Fibroblast of lung (primary cell): ENCODE results near the gene DIS3L2. TPM values are rescaled to one million over a fixed set of nuclear protein-coding genes. Genes with fewer than 3 reads are reported as not detected.

Experiments used
- DNase-seq, 2 donors: peaks; one replicate each; pipeline versions ENCODE4 v3.0.0 to v3.0.0-alpha.2; 2010; ENCODE audit warnings: low read depth in 2 of 2
- H2AFZ ChIP-seq: 2 replicates; pipeline ENCODE4 v1.5.1; 2012; ENCODE audit warnings: low read length, control low read depth, inconsistent platforms
- H3K27ac ChIP-seq: 2 replicates; pipeline ENCODE4 v1.5.1; 2011; ENCODE audit warnings: low read length, control low read depth; ENCODE audit not compliant: insufficient read depth
- H3K27me3 ChIP-seq: 2 replicates; pipeline ENCODE4 v1.5.1; 2011; ENCODE audit warnings: mild to moderate bottlenecking, low read length; ENCODE audit not compliant: control insufficient read depth, insufficient read depth
- H3K36me3 ChIP-seq: 2 replicates; pipeline ENCODE4 v1.5.1; 2011; ENCODE audit warnings: low read length; ENCODE audit not compliant: control insufficient read depth, insufficient read depth
- H3K4me1 ChIP-seq: 2 replicates; pipeline ENCODE4 v1.5.1; 2011; ENCODE audit warnings: low read length; ENCODE audit not compliant: control insufficient read depth, insufficient read depth; ENCODE audit errors: extremely low read depth
- H3K4me2 ChIP-seq: 2 replicates; pipeline ENCODE4 v1.5.1; 2011; ENCODE audit warnings: low read length, control low read depth; ENCODE audit not compliant: insufficient read depth; ENCODE audit errors: extremely low read depth
- H3K4me3 ChIP-seq, 4 experiments: fragments of 200-600 bp in 1 of 4; sonication (generic) in 1 of 4; replicated peaks in 1 of 4; 2 replicates each; pipeline ENCODE4 v1.5.1; 2011 to 2016; ENCODE audit warnings: low read length in 4 of 4, low read depth in 3 of 4, mild to moderate bottlenecking in 3 of 4, control low read depth in 2 of 4, inconsistent platforms in 1 of 4, mixed read lengths in 1 of 4; ENCODE audit not compliant: insufficient read depth in 1 of 4; ENCODE audit errors: control extremely low read depth in 1 of 4
- H3K79me2 ChIP-seq: 2 replicates; pipeline ENCODE4 v1.5.1; 2012; ENCODE audit warnings: mild to moderate bottlenecking, low read length, inconsistent platforms; ENCODE audit not compliant: control insufficient read depth, insufficient read depth
- H3K9ac ChIP-seq: 2 replicates; pipeline ENCODE4 v1.5.1; 2011; ENCODE audit warnings: mild to moderate bottlenecking, low read length, control low read depth; ENCODE audit not compliant: insufficient read depth
- H3K9me3 ChIP-seq: 2 replicates; pipeline ENCODE4 v1.5.1; 2012; ENCODE audit warnings: low read depth, low read length; ENCODE audit not compliant: control insufficient read depth, insufficient read depth
- H4K20me1 ChIP-seq: 2 replicates; pipeline ENCODE4 v1.5.1; 2011; ENCODE audit warnings: low read length; ENCODE audit not compliant: control insufficient read depth, insufficient read depth; ENCODE audit errors: extremely low read depth
- CTCF ChIP-seq, 2 donors: IDR thresholded peaks in 1 of 2; conservative IDR thresholded peaks in 1 of 2; 1 replicate in 1 of 2; 2 replicates in 1 of 2; pipeline ENCODE4 v1.5.1; 2011 to 2012; ENCODE audit warnings: low read length in 2 of 2, control low read depth in 1 of 2, inconsistent platforms in 1 of 2, low read depth in 1 of 2, mild to moderate bottlenecking in 1 of 2
- EZH2 ChIP-seq: IDR thresholded peaks from 2 replicates; pipeline ENCODE4 v1.5.1; 2012; ENCODE audit warnings: low read length, control low read depth, mild to moderate bottlenecking; ENCODE audit errors: missing control alignments
- polyA plus RNA-seq, 2 donors: library from polyadenylated mRNA; depleted of rRNA in 1 of 2; stranded (reverse) in 1 of 2; unstranded in 1 of 2; fragments of >200 nt; gene quantifications; 2 replicates each; pipeline ENCODE4 v1.2.1, GENCODE V29; 2011 to 2012; ENCODE audit warnings: missing spikeins in 1 of 2
- total RNA-seq: library from RNA; depleted of rRNA; stranded (reverse); fragments of >200 nt; gene quantifications from 2 replicates; pipeline ENCODE4 v1.2.1, GENCODE V29; 2014

The DIS3L2 gene
- total and polyA plus RNA-seq, 2 donors (not counting 1 experiment from before 2014, with no cell fraction given) = 5.2 to 15.2 TPM

DNA sequence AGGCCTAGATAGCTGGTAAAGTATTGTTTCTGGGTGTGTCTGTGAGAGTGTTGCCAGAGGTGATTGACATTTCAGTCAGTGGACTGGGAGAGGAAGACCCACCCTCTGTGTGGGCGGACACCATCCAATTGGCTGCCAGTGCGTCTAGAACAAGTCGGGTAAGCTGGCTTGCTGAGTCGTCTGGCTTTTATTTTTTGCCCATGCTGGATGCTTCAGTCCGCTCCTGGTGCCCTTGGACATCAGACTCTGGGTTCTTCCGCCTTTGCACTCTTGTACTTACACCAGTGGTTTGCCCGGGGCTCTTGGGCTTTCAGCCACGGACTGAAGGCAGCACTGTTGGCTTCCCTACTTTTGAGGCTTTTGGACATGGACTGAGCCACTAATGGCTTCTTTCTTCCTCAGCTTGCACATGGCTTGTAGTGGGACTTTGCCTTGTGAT is 24.3 kb downstream of the DIS3L2 start:
- H3K9ac ChIP-seq = no peak overlapping the region
- H3K9me3 ChIP-seq = no peaks in the 10 kb centered on the region
- peaks cover 1% of the 10 kb centered on the region for H3K79me2 ChIP-seq
- TF ChIP-seq CTCF (conservative IDR thresholded peaks at IDR 0.05 in 1 of 2, IDR thresholded peaks at IDR 0.05 in 1 of 2; ENCODE audit: low read depth in 1 of 2, low read length in 2 of 2) (no peak), EZH2 (no peak)
- H3K4me3 ChIP-seq = no peak overlapping the region
- no peak overlapping the region for H3K4me2 ChIP-seq
- no peaks in the 10 kb centered on the region for H3K4me1 ChIP-seq
- H3K27me3 ChIP-seq = no peaks in the 10 kb centered on the region
- H3K36me3 ChIP-seq = no peaks in the 10 kb centered on the region
- H3K27ac ChIP-seq = no peak overlapping the region
- no peak overlapping the region for H2AFZ ChIP-seq
- H4K20me1 ChIP-seq = no peaks in the 10 kb centered on the region
- no peak for DNase-seq

GRCh38 chr2:231987124-231987727 is 25.7 kb downstream of the DIS3L2 start:
- H3K27ac ChIP-seq = no peak overlapping the region
- DNase-seq = peak; percentile 28 to 52
- H3K4me2 ChIP-seq = no peak overlapping the region
- H3K4me1 ChIP-seq = no peaks in the 10 kb centered on the region
- no peaks in the 10 kb centered on the region for H3K36me3 ChIP-seq
- H3K79me2 ChIP-seq = peaks cover 1% of the 10 kb centered on the region
- no peak for TF ChIP-seq CTCF (conservative IDR thresholded peaks at IDR 0.05 in 1 of 2, IDR thresholded peaks at IDR 0.05 in 1 of 2; ENCODE audit: low read depth in 1 of 2, low read length in 2 of 2)
- no peak for TF ChIP-seq EZH2
- no peaks in the 10 kb centered on the region for H3K9me3 ChIP-seq
- no peaks in the 10 kb centered on the region for H3K27me3 ChIP-seq
- no peaks in the 10 kb centered on the region for H4K20me1 ChIP-seq
- H3K4me3 ChIP-seq = no peak overlapping the region
- no peak overlapping the region for H3K9ac ChIP-seq
- H2AFZ ChIP-seq = no peak overlapping the region

DNA sequence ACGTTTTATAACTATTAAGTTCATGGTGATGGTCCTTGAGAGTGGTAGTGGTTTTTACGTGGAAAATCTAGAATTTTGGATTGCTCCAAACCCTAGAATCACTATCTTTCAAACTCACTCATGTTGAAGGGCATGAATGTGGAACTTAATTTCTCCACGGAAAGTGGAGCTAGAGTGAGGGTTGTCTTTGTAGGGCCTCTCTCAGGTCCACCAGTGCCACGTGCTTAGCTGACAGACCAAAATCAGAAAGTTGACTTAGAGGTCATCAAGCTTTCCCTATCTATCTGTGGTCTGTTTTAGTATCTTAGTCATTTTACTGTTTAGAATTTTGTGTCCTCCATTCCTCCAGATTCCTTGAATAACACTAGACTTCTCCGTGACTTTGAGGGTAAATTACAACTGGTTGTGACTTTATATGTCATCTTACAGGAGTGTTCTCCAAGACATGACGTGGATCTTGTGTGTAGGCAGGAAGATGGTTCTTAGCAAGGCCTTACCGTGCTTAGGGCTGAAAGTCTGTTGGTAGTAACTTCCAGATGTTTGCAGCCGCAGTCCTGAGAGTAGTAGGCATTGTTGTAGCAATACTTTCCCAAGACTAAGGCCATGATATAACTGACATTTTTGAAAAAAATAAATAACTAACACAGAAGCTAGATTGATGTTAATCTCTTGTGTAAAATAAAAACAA is 26.8 kb downstream of the DIS3L2 start:
- TF ChIP-seq CTCF (conservative IDR thresholded peaks at IDR 0.05 in 1 of 2, IDR thresholded peaks at IDR 0.05 in 1 of 2; ENCODE audit: low read depth in 1 of 2, low read length in 2 of 2) = no peak
- no peak for TF ChIP-seq EZH2
- peaks cover 1% of the 10 kb centered on the region for H3K79me2 ChIP-seq
- DNase-seq = no peak
- H3K4me2 ChIP-seq = no peak overlapping the region
- H4K20me1 ChIP-seq = no peaks in the 10 kb centered on the region
- no peak overlapping the region for H3K27ac ChIP-seq
- no peaks in the 10 kb centered on the region for H3K36me3 ChIP-seq
- no peaks in the 10 kb centered on the region for H3K27me3 ChIP-seq
- H3K4me1 ChIP-seq = no peaks in the 10 kb centered on the region
- H3K4me3 ChIP-seq = no peak overlapping the region
- no peak overlapping the region for H3K9ac ChIP-seq
- no peak overlapping the region for H2AFZ ChIP-seq
- H3K9me3 ChIP-seq = no peaks in the 10 kb centered on the region
